ENCODE measurements around the gene MBOAT7. TPM values are rescaled to one million over a fixed set of nuclear protein-coding genes. Genes with fewer than 3 reads are reported as not detected.
"Not testable (repeated sequence)": the region's sequence is repeated elsewhere in the genome, so short reads cannot be mapped to it uniquely, and the experiment has no call there.

Gene MBOAT7
- total RNA-seq, 1 donor from 2014 or later = 65.5 TPM

DNA sequence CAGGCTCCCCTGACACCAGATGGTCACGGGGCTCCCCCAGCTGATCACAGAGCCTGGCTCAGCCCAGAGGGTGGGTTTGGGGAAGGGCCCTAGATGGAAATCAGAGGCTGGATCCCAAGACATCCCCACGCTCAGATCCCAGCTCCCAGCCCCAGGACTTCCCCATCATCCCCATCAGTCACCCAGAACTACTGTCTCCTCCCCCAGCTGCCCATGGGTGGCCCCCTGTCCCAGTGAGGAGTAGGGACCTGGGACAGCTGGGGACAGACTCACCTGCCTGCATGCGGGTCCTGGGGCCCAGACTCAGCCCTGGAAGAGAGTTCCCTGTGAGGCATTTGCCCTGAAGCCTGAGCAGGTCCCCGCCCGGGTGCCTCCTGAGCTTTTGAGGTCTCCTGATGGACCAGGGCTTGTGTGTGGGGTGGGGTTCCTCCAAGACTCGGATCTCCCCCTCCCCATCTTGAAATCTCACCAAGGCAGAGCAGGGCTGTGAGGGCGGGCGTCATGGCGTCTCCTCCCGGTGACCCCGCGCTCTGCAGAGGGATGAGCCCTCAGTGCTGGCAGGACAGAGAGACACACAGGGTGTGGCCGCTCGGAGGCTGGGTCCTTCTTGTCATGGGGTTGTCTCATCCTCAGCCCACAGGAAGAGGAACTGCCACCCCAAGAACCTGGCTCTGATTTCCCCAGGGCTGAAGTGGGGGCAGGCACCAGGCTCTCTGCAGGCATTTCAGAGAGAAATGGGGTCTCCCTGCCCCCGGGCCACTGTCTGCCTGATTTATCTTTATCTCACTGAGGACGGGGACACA, 33.3 kb upstream of the MBOAT7 start, which contains the start of gene LILRB3:
Gene LILRB3, minus strand, starts transcription at position 534 of the 803 bp plus-strand sequence. Its CDS starts 31 bp downstream, at position 503.
- H3K27me3 ChIP-seq (ENCODE audit: low read depth); intact Hi-C loops (cut with DNase I); H3K36me3 ChIP-seq; H3K9me3 ChIP-seq; H3K4me1 ChIP-seq: not testable (repeated sequence)
- DNase-seq = peak; percentile 75
- Histone ChIP-seq H3K27ac (peak within 1 kb of the TSS; percentile 81), H3K4me3 (peak within 1 kb of the TSS; percentile 40)
- ATAC-seq = peak; percentile 80 to 90

GRCh38 chr19:54221947-54222346, 32.6 kb upstream of the MBOAT7 start:
- H3K36me3 ChIP-seq; H3K27ac ChIP-seq; H3K4me1 ChIP-seq; ATAC-seq; H3K27me3 ChIP-seq (ENCODE audit: low read depth); H3K9me3 ChIP-seq; DNase-seq; intact Hi-C loops (cut with DNase I): not testable (repeated sequence)
- peak overlapping the region; percentile 40 for H3K4me3 ChIP-seq

DNA sequence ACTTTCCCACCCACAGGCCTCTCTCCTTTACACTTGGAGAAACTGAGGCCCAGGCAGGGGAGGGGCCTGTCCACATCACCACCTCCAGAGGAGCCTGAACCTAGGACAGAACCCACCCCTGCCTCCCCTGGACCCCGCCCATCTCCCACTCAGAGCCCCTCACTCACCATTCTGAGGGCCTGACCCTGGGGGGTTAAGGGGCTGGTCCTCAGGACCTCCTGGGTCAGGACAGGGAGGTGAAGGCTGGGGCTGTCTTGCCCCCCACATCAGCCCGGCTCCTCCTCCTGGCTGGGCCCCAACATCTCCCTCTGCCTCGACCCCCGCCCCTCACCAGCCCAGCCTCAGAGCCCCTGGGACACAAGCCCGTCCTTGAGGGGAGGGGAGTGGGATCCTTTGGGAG, 30.3 kb upstream of the MBOAT7 start:
- H3K4me1 ChIP-seq; ATAC-seq; H3K27ac ChIP-seq; H3K27me3 ChIP-seq (ENCODE audit: low read depth); H3K9me3 ChIP-seq; DNase-seq; intact Hi-C loops (cut with DNase I); H3K36me3 ChIP-seq; H3K4me3 ChIP-seq: not testable (repeated sequence)

GRCh38 chr19:54218960-54219661, 29.7 kb upstream of the MBOAT7 start:
- ATAC-seq = no peak
- DNase-seq = no peak
- TF ChIP-seq, protein P1, sequence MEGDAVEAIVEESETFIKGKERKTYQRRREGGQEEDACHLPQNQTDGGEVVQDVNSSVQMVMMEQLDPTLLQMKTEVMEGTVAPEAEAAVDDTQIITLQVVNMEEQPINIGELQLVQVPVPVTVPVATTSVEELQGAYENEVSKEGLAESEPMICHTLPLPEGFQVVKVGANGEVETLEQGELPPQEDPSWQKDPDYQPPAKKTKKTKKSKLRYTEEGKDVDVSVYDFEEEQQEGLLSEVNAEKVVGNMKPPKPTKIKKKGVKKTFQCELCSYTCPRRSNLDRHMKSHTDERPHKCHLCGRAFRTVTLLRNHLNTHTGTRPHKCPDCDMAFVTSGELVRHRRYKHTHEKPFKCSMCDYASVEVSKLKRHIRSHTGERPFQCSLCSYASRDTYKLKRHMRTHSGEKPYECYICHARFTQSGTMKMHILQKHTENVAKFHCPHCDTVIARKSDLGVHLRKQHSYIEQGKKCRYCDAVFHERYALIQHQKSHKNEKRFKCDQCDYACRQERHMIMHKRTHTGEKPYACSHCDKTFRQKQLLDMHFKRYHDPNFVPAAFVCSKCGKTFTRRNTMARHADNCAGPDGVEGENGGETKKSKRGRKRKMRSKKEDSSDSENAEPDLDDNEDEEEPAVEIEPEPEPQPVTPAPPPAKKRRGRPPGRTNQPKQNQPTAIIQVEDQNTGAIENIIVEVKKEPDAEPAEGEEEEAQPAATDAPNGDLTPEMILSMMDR (IDR thresholded peaks at IDR 0.05) = no peak

GRCh38 chr19:54218259-54218658, 28.9 kb upstream of the MBOAT7 start:
- DNase-seq (no peak), ATAC-seq (no peak)
- TF ChIP-seq, protein P1 (IDR thresholded peaks at IDR 0.05) = no peak
- no peak overlapping the region for H3K4me3 ChIP-seq
- no peak overlapping the region for H3K27ac ChIP-seq
- peaks cover 10% of the 10 kb centered on the region for H3K36me3 ChIP-seq
- H3K27me3 ChIP-seq (ENCODE audit: low read depth) = peaks cover 3% of the 10 kb centered on the region
- intact Hi-C loops (cut with DNase I) = no loop called here
- no peaks in the 10 kb centered on the region for H3K9me3 ChIP-seq
- H3K4me1 ChIP-seq = peaks cover 2% of the 10 kb centered on the region

More at GRCh38 chr19:54218960-54219661, 29.7 kb upstream of the MBOAT7 start:
- H3K36me3 ChIP-seq = peaks cover 10% of the 10 kb centered on the region
- no peak overlapping the region for H3K27ac ChIP-seq
- H3K4me1 ChIP-seq = peaks cover 8% of the 10 kb centered on the region
- H3K9me3 ChIP-seq = no peaks in the 10 kb centered on the region
- H3K27me3 ChIP-seq (ENCODE audit: low read depth) = peaks cover 3% of the 10 kb centered on the region
- intact Hi-C loops (cut with DNase I) = no loop called here
- no peak overlapping the region for H3K4me3 ChIP-seq

- H3K27me3 ChIP-seq (ENCODE audit: low read depth); DNase-seq; H3K36me3 ChIP-seq; H3K27ac ChIP-seq; H3K4me1 ChIP-seq; H3K9me3 ChIP-seq; intact Hi-C loops (cut with DNase I); ATAC-seq; H3K4me3 ChIP-seq: not testable (repeated sequence)
These were observed 28.3 kb upstream of the MBOAT7 start for GRCh38 chr19:54217517-54218247.

GRCh38 chr19:54216869-54217268, 27.5 kb upstream of the MBOAT7 start:
- DNase-seq = no peak

GRCh38 chr19:54214734-54215133, 25.4 kb upstream of the MBOAT7 start:
- H3K27ac ChIP-seq; H3K9me3 ChIP-seq; H3K27me3 ChIP-seq (ENCODE audit: low read depth); intact Hi-C loops (cut with DNase I); H3K4me3 ChIP-seq; H3K36me3 ChIP-seq; DNase-seq; ATAC-seq: not testable (repeated sequence)
- peaks cover 19% of the 10 kb centered on the region for H3K4me1 ChIP-seq

More at GRCh38 chr19:54216869-54217268, 27.5 kb upstream of the MBOAT7 start:
- H3K9me3 ChIP-seq = no peaks in the 10 kb centered on the region
- intact Hi-C loops (cut with DNase I) = no loop called here
- no peaks in the 10 kb centered on the region for H3K4me1 ChIP-seq
- no peak overlapping the region for H3K4me3 ChIP-seq
- TF ChIP-seq, protein P1 (IDR thresholded peaks at IDR 0.05) = no peak
- no peak for ATAC-seq
- no peak overlapping the region for H3K27ac ChIP-seq
- H3K36me3 ChIP-seq = peaks cover 10% of the 10 kb centered on the region
- H3K27me3 ChIP-seq (ENCODE audit: low read depth) = no peaks in the 10 kb centered on the region

DNA sequence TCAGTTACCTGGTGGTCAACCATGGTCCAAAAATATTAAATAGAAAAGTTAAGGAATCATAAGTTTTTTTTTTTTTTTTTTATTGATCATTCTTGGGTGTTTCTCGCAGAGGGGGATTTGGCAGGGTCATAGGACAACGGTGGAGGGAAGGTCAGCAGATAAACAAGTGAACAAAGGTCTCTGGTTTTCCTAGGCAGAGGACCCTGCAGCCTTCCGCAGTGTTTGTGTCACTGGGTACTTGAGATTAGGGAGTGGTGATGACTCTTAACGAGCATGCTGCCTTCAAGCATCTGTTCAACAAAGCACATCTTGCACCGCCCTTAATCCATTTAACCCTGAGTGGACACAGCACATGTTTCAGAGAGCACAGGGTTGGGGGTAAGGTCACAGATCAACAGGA, 24.8 kb upstream of the MBOAT7 start:
- intact Hi-C loops (cut with DNase I); H3K27ac ChIP-seq; DNase-seq; H3K9me3 ChIP-seq; H3K27me3 ChIP-seq (ENCODE audit: low read depth); H3K4me3 ChIP-seq; ATAC-seq; H3K36me3 ChIP-seq: not testable (repeated sequence)
- H3K4me1 ChIP-seq = peaks cover 24% of the 10 kb centered on the region

Measured in lower lobe of right lung (tissue), 2 donors.